Cardiac muscle cell (in vitro differentiated cells and primary cell): ENCODE data around the gene OTOP1. TPM values are rescaled to one million over a fixed set of nuclear protein-coding genes. Genes with fewer than 3 reads are reported as not detected.
"Not testable (repeated sequence)": the region's sequence is repeated elsewhere in the genome, so short reads cannot be mapped to it uniquely, and the experiment has no call there.

Experiments
- DNase-seq, 2 donors: peaks; one replicate each; pipeline versions ENCODE4 v3.0.0 to v3.0.0-alpha.2; 2010 to 2017; ENCODE audit warnings: low read depth in 1 of 2, low spot score in 1 of 2
- H3K27ac ChIP-seq: fragments of 200-600 bp; sonication (generic); 2 replicates; pipeline ENCODE4 v1.5.1; 2016
- H3K27me3 ChIP-seq: fragments of 200-600 bp; sonication (generic); 2 replicates; pipeline ENCODE4 v1.6.0; 2016; ENCODE audit warnings: control low read depth
- H3K36me3 ChIP-seq: fragments of 200-600 bp; sonication (generic); 2 replicates; pipeline ENCODE4 v1.5.1; 2016; ENCODE audit warnings: control low read depth
- H3K4me1 ChIP-seq: fragments of 200-600 bp; sonication (generic); 2 replicates; pipeline ENCODE4 v1.8.1; 2017; ENCODE audit warnings: low read depth, mild to moderate bottlenecking, mixed run types
- H3K4me3 ChIP-seq: fragments of 200-600 bp; sonication (generic); 2 replicates; pipeline ENCODE4 v1.5.1; 2016; ENCODE audit warnings: mild to moderate bottlenecking
- H3K9me3 ChIP-seq: fragments of 200-600 bp; sonication (generic); 2 replicates; pipeline ENCODE4 v1.5.1; 2017; ENCODE audit warnings: low read depth, mild to moderate bottlenecking, control low read depth
- polyA plus RNA-seq: library from polyadenylated mRNA; unstranded; fragments of >200 nt; fragmentation: Nextera tagmentation; extraction: Ambion mirVana; gene quantifications from 2 replicates; pipeline ENCODE4 v1.2.1, GENCODE V29; 2016
- total RNA-seq: library from RNA; depleted of rRNA; stranded (reverse); fragments of >200 nt; gene quantifications from 2 replicates; pipeline ENCODE4 v1.2.3, GENCODE V29; 2016
- TF ChIP-seq, protein P1 (sequence below): IDR thresholded peaks from 2 replicates; pipeline ENCODE4 v1.5.1; 2012; ENCODE audit warnings: low read depth, mild to moderate bottlenecking, low read length

The OTOP1 gene
- total and polyA plus RNA-seq, 2 experiments from 2014 or later = not detected

GRCh38 chr4:4269331-4269731, 42.6 kb upstream of the OTOP1 start:
- TF ChIP-seq, protein P1, sequence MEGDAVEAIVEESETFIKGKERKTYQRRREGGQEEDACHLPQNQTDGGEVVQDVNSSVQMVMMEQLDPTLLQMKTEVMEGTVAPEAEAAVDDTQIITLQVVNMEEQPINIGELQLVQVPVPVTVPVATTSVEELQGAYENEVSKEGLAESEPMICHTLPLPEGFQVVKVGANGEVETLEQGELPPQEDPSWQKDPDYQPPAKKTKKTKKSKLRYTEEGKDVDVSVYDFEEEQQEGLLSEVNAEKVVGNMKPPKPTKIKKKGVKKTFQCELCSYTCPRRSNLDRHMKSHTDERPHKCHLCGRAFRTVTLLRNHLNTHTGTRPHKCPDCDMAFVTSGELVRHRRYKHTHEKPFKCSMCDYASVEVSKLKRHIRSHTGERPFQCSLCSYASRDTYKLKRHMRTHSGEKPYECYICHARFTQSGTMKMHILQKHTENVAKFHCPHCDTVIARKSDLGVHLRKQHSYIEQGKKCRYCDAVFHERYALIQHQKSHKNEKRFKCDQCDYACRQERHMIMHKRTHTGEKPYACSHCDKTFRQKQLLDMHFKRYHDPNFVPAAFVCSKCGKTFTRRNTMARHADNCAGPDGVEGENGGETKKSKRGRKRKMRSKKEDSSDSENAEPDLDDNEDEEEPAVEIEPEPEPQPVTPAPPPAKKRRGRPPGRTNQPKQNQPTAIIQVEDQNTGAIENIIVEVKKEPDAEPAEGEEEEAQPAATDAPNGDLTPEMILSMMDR = no peak
- Histone ChIP-seq H3K27ac (no peak overlapping the region), H3K9me3 (no peaks in the 10 kb centered on the region), H3K4me3 (no peak overlapping the region), H3K4me1 (no peaks in the 10 kb centered on the region), H3K36me3 (peaks cover 34% of the 10 kb centered on the region), H3K27me3 (no peaks in the 10 kb centered on the region)
- no peak for DNase-seq

DNA sequence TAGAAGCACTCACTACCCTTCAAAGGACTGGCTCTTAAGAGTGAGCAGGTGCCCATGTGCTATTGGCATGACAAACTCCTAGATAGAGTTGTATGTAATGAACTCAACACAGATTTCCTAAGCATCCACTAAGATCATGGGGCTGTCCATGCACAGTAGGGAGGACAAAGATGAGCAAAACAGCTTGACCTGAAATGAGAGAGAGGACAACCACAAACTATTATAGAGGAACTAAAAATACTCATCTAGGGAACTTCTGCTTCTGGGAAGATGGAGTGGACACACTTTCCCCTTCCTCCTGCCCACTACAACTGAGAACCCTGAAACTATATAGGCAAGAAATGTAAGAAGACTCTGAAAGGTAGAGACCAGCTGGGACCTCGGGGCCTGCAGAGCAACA, 42.0 kb upstream of the OTOP1 start:
- DNase-seq = no peak
- H3K4me3 ChIP-seq = no peak overlapping the region
- H3K4me1 ChIP-seq = no peaks in the 10 kb centered on the region
- TF ChIP-seq, protein P1 = no peak
- H3K36me3 ChIP-seq = peaks cover 34% of the 10 kb centered on the region
- H3K27ac ChIP-seq = no peak overlapping the region
- no peaks in the 10 kb centered on the region for H3K27me3 ChIP-seq
- H3K9me3 ChIP-seq = no peaks in the 10 kb centered on the region

DNA sequence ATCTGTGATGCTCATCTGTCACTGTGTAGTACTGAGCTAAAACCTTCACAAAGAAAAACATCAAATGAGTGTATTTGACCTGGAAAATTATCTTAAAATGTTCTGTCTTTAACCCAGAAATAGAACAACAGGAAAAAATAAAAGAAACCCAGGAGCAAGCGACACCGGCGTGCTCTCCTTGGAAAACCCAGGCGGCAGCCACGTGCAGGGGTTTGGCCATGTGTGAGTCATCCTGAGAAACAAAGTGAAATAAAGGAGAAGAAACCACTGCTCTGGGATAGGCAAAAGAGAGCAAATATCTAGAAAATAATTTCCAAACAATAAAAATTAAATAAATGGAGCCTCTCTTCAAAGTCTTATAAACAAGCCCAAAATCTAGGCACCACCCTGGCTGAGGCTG, 41.3 kb upstream of the OTOP1 start:
- TF ChIP-seq, protein P1 = no peak
- H3K27ac ChIP-seq = no peak overlapping the region
- H3K4me3 ChIP-seq = no peak overlapping the region
- no peaks in the 10 kb centered on the region for H3K4me1 ChIP-seq
- peak in 1 of 2 donors; percentile 18 for DNase-seq
- peaks cover 29% of the 10 kb centered on the region for H3K36me3 ChIP-seq
- H3K27me3 ChIP-seq = no peaks in the 10 kb centered on the region
- no peaks in the 10 kb centered on the region for H3K9me3 ChIP-seq

- TF ChIP-seq, protein P1 = peak; percentile 62
- H3K4me3 ChIP-seq = no peak overlapping the region
- peak in 1 of 2 donors; percentile 83 for DNase-seq
- no peaks in the 10 kb centered on the region for H3K9me3 ChIP-seq
- H3K27me3 ChIP-seq = peaks cover 11% of the 10 kb centered on the region
- no peak overlapping the region for H3K27ac ChIP-seq
- H3K36me3 ChIP-seq = no peaks in the 10 kb centered on the region
- no peaks in the 10 kb centered on the region for H3K4me1 ChIP-seq
These were observed 33.5 kb upstream of the OTOP1 start for GRCh38 chr4:4260185-4260751.

- Histone ChIP-seq H3K27me3 (peaks cover 16% of the 10 kb centered on the region), H3K9me3 (no peaks in the 10 kb centered on the region), H3K36me3 (no peaks in the 10 kb centered on the region), H3K4me3 (no peak overlapping the region), H3K4me1 (no peaks in the 10 kb centered on the region), H3K27ac (no peak overlapping the region)
- TF ChIP-seq, protein P1 = no peak
- DNase-seq = no peak
These were observed 32.9 kb upstream of the OTOP1 start for GRCh38 chr4:4259484-4260100.

DNA sequence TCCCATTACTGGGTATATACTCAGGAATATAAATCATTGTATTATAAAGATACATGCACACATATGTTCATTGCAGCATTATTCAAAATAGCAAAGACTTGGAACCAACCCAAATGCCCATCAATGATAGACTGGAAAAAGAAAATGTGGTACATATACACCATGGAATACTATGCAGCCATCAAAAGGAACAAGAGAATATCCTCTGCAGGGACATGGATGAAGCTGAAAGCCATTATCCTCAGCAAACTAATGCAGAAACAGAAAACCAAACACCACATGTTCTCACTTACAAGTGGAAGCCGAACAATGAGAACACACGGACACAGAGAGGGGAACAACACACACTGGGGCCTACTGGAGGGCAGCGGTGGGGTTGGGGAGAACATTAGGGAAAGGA, 31.0 kb upstream of the OTOP1 start:
- H3K9me3 ChIP-seq, DNase-seq, H3K27ac ChIP-seq, H3K4me1 ChIP-seq, H3K4me3 ChIP-seq, H3K36me3 ChIP-seq: not testable (repeated sequence)
- peaks cover 22% of the 10 kb centered on the region for H3K27me3 ChIP-seq
